Amniotic stem cell (primary cell): ENCODE data around the gene EPHA6.

Experiments
- DNase-seq: peaks from one replicate; lab custom pipeline; 2025; lab: John Stamatoyannopoulos, UW

EPHA6 gene

DNA sequence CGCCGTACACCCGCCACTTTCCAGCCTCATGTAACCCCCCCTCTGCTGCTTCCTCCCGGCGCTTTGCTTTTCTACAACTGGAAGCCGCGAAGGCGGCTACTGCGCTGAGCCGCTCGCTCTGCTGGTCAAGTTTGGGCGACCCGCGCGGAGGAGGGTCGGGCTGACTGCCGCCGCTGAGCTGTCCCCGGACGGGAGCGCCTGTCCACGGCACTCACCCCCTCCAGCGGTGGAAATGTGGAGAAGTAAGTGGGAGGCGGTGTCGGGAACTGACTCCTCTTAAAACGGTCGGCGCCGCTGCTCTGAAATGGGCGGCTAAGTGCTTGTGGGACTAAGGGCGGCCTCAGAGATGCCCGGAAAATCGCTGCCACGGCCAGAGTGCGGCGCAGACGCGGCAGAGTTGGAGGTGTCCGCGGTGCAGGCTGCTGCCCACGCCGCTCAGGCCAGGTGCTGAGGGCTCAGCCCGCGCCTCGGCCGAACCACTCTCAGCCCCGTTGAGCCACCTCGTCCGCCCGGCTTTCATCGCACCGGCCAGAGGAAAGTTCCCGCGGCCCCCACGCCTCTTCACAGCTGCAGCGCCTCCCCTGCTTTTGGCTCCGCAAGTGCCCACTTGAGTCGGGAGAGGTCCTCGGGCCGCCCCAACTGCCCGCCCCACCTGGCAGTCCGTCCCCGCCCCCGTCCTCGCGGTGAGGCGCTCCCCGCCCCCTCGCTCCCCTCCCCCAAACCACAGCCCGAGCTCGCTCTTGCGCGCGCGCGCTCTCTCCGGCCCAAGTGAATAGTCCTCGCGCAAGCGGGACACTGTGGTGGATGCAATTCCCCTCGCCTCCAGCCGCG lies at the start of gene EPHA6:
Gene EPHA6, plus strand, starts transcription at position 775 of the 831 bp plus-strand sequence.
- DNase-seq: peak; percentile 21

DNA sequence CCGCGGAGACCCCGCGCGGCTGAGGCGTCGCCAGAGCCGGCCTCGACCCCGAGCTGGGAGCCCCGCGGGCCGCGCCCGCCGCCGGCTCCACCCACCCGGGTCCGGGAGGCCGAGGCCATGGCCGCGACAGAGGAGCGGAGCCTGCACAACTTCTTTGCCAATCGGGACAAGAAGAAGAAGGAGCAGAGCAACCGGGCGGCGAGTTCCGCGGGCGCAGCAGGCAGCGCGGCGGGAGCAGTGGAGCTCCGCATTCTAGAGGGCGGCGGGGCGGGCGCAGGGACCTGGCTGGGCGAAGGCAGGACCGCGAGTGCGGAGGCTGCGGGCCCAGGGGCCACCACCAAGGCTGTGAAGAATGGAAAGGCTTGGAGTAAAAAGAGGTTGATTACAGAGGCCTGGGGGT lies 37.6 kb upstream of the EPHA6 start:
- no peak for DNase-seq

DNA sequence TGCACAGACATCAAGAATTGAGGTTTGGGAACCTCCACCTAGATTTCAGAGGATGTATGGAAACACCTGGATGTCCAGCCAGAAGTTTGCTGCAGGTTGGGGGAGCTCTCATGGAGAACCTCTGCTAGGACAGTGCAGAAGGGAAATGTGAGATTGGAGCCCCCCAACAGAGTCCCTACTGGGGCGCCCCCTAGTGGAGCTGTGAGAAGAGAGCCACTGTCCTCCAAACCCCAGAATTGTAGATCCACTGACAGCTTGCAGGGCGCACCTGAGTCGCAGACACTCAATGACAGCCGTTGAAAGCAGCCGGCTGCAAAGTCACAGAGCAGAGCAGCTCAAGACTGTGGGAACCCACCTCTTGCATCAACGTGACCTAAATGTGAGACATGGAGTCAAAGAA lies 34.6 kb upstream of the EPHA6 start:
- DNase-seq: no peak

- DNase-seq: no peak
These were observed 18.3 kb upstream of the EPHA6 start for GRCh38 chr3:96796101-96796500.

- DNase-seq: no peak
These were observed 10.5 kb upstream of the EPHA6 start for GRCh38 chr3:96803870-96804269.

DNA sequence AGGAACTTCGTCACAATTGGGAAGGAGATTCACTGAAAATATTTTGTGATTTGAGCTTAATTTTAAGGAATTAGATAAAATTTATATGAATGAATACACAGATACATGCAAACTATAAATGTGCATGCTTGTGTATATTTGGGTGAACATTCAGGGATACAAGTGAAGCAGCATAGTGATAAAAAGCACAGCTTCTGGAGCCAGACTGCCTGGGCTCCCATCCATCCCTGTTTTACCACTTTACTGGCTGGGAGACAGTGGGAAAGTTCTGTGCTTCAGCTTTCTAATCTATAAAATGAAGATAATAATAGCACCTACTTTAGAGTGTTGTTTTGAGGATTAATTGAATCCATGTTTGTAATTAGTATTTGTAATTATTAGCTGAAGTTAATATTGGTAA lies 8.1 kb upstream of the EPHA6 start:
- no peak for DNase-seq

GRCh38 chr3:96813134-96813819 lies 1.1 kb upstream of the EPHA6 start:
- peak; percentile 40 for DNase-seq

DNA sequence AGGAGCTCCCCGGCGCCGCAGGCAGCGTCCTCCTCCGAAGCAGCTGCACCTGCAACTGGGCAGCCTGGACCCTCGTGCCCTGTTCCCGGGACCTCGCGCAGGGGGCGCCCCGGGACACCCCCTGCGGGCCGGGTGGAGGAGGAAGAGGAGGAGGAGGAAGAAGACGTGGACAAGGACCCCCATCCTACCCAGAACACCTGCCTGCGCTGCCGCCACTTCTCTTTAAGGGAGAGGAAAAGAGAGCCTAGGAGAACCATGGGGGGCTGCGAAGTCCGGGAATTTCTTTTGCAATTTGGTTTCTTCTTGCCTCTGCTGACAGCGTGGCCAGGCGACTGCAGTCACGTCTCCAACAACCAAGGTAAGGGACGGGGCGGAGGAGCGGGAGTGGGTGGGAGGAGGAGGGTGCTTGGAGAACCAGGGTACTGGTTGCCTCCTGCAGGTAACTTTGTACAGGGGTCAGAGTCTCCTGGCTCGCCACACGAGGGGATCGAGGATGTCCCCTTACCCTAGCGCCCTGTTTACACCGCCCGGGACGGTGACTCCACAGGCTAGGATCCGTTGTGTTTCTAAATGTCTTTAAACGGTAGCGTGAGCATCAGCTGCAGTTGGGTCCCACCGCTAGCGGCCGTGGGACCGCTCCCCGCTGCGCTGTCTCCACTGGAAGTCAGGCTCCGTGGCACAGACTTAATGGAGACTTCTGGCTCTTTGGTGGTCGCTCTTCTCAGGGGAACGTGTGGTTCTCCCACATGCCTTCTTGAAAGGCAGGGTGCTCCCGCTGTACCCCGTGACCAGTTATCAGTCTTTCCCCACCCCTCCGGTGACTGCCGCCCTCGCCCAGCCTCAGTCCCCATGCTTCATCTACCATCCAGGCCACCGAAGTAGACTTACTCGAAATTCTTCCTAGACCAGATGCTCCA lies 515 bp downstream of the EPHA6 start:
- DNase-seq: no peak

GRCh38 chr3:96831175-96831574 lies 16.8 kb downstream of the EPHA6 start:
- no peak for DNase-seq

GRCh38 chr3:96833301-96833700 lies 18.9 kb downstream of the EPHA6 start:
- DNase-seq: no peak

DNA sequence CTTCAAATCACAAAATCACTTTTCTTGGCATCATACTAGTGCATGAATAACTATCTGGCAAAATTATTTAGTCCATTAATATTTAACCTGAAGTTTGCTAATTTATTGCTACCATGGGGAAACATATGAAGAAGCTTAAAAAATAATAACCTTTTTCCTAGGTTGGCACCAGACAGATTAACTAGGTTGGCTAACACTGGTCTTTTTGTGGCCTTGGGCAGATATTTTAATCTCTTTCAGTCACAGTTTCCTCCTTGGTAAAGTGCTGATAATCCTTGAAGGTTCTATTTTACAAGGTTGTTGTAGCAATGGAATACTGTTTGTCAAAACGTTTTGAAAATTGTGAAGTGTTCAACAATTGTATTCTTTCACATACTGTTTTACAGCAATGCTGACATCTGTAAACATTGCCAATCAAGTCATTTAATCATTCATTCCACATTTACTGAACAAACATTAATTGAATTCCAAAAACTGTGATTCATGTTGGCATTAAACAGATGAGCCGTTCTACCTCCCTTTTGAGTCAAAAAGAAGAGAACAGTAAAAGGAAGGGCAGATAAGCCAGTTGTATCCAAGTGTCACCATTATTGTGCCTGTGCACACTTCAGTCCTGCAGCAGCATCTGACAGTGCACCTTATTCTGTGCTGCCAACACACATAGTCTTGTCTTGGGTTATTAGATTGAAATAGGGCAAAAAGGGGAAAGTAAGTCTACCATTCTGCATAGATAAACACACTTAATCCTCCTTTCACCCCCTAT lies 21.9 kb downstream of the EPHA6 start:
- DNase-seq: no peak

DNA sequence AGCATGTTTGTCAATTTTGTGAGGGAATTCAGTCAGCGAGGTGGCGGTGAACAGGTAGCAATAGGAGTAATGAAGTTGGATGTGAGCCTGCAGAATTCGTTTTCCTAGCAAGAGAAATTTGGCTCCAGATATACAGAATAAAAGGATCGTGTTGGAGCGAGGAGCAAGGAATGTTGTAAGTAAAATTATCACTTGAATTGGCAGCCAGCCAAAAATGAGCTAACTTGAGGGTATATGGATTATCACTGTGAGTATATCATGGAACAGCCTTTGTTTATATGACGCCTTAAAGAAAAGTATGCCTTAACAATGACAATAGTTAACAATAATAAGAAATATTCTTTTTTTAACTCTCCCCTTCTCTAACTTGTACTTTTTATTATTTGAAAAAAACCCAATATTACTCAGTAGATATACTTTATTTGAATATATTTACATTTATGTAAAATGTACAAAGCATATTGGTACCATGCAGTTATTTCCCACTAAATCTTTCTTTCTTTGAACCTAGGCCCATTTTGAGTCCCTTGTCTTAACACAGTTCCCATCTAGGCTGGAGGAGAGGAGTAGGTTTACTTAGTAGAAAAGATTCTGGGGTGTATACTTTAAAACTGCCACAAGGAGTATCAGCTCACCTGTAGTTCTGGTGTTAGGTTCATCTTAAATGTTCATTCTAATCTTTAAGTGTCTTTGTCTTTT lies 29.3 kb downstream of the EPHA6 start:
- no peak for DNase-seq

GRCh38 chr3:96844204-96844514 lies 29.8 kb downstream of the EPHA6 start:
- no peak for DNase-seq

DNA sequence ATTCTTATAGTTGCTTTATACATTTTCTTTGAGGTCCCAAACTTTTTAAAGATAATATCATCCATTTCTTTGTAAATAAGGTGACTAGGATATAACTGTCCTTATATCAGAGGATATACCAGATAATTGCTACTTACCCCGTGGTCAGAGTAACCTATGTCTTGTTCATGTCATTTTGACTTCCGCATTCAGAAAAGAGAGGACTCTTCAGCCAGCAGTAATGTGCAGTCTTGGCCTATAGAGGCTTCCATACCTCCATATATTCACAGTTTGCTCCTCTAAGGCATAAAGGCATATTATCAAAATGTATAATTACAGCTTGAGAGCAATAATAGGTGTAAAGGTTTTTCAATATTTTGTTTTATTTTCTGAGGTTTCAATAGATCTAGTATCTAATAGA lies 38.5 kb downstream of the EPHA6 start:
- DNase-seq: no peak

GRCh38 chr3:96860882-96861281 lies 46.5 kb downstream of the EPHA6 start:
- DNase-seq: no peak

- DNase-seq: no peak
These were observed 48.8 kb downstream of the EPHA6 start for GRCh38 chr3:96863129-96863740.

DNA sequence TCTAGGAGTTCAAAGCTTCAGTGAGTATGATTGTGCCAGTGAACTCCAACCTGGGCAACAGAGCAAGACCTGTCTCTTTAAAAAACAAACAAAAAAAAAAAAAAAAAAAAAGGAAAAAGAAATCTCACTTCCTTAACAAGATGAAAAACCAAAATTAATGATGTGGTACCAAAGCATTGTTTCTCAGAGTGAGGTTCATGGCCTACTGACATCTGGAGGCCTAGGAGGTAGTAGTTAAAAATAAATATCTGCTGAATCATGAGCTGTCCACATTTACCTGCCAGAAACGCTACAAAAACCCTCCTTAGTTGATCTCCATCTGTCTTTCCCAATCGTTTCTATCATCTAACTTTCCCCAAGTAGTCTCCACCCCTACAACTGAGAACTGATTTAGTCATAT lies 51.2 kb downstream of the EPHA6 start:
- DNase-seq: no peak

DNA sequence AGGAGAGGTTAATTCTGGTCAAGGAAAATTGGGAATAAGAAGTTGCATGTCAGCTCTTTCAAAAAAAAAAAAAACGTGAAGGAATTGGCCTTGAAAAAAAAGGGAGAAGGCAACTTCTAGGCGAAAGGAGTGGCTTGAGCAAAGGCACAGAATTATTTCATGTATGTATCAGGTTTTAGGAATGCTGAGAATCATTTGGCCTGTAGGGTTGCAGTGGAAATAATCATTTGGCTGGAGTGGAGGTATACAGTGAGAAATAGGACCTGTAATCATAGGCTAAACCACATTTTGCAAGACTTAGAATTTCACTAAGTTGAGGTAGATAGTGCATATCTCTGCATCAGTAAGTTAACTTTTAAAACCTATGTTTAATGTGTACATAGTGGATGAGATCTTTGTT lies 54.9 kb downstream of the EPHA6 start:
- DNase-seq: no peak

GRCh38 chr3:96877510-96877909 lies 63.1 kb downstream of the EPHA6 start:
- no peak for DNase-seq

- no peak for DNase-seq
These were observed 85.6 kb downstream of the EPHA6 start for GRCh38 chr3:96900031-96900430.

- DNase-seq: no peak
These were observed 86.2 kb downstream of the EPHA6 start for GRCh38 chr3:96900566-96900965.
